Heart left ventricle (tissue), 16 donors: Measurements from ENCODE around the gene TTLL5. TPM values are rescaled to one million over a fixed set of nuclear protein-coding genes. Genes with fewer than 3 reads are reported as not detected.

Experiments used
- ATAC-seq, 4 donors: fragments of 200-7000 bp; cut with Tn5 transposase; one replicate each; pipeline ENCODE4 v1.9.1; 2020 to 2022; ENCODE audit warnings: moderate library complexity in 4 of 4, mild to moderate bottlenecking in 3 of 4, moderate number of reproducible peaks in 1 of 4
- DNase-seq, 5 donors: peaks; one replicate each; pipeline ENCODE4 v3.0.0-alpha.2; 2020
- H3K27ac ChIP-seq, 12 donors: fragments of 200-600 bp; sonication (generic) in 4 of 12; one replicate each; pipeline versions ENCODE4 v1.5.0 to v1.8.0; 2016 to 2022; ENCODE audit warnings: mild to moderate bottlenecking in 2 of 12
- H3K27me3 ChIP-seq, 9 donors: fragments of 200-600 bp; sonication (generic) in 2 of 9; one replicate each; pipeline versions ENCODE4 v1.5.1 to v1.8.0; 2016 to 2022; ENCODE audit warnings: mild to moderate bottlenecking in 3 of 9
- H3K36me3 ChIP-seq, 9 donors: fragments of 200-600 bp; sonication (generic) in 2 of 9; one replicate each; pipeline versions ENCODE4 v1.5.0 to v1.8.0; 2018 to 2022; ENCODE audit warnings: mild to moderate bottlenecking in 2 of 9
- H3K4me1 ChIP-seq, 12 donors: fragments of 200-600 bp; sonication (generic) in 4 of 12; one replicate each; pipeline versions ENCODE4 v1.5.0 to v1.8.0; 2016 to 2022; ENCODE audit warnings: mild to moderate bottlenecking in 3 of 12
- H3K4me3 ChIP-seq, 12 donors: fragments of 200-600 bp; sonication (generic) in 4 of 12; one replicate each; pipeline versions ENCODE4 v1.5.0 to v1.8.0; 2017 to 2022; ENCODE audit warnings: mild to moderate bottlenecking in 9 of 12, moderate library complexity in 4 of 12
- H3K9me3 ChIP-seq, 12 donors: fragments of 200-600 bp; sonication (generic) in 4 of 12; one replicate each; pipeline versions ENCODE4 v1.5.0 to v1.8.0; 2016 to 2022; ENCODE audit warnings: mild to moderate bottlenecking in 1 of 12
- CTCF ChIP-seq, 12 donors: fragments of 200-600 bp; sonication (generic) in 4 of 12; IDR thresholded peaks; one replicate each; pipeline versions ENCODE4 v1.5.0 to v1.8.0; 2018 to 2022; ENCODE audit warnings: antibody characterized with exemption in 12 of 12, mild to moderate bottlenecking in 5 of 12
- POLR2A ChIP-seq, 2 donors: fragments of 450-650 bp; IDR thresholded peaks; one replicate each; pipeline ENCODE4 v1.6.1; 2017; ENCODE audit warnings: antibody characterized with exemption in 2 of 2, mild to moderate bottlenecking in 2 of 2, moderate library complexity in 2 of 2
- whole genome bisulfite sequencing, 4 donors: extraction: QIAGEN DNeasy Blood & Tissue Kit in 2 of 4; methylation state at CpG; one replicate each; pipeline versions ENCODE4 v1.1.5 to v1.1.7; 2013 to 2018; 5-methylcytosine and 5-hydroxymethylcytosine counted together
- intact Hi-C, 10 donors: fragments of 100-400 bp; cut with DNase I; formaldehyde crosslinking; loops; one replicate each; pipeline versions ENCODE4 v1.11.1 to v1.14.2; 2022
- polyA plus RNA-seq, 2 donors: library from polyadenylated mRNA; stranded (reverse); fragments of 200-250 nt; gene quantifications; one replicate each; pipeline ENCODE4 v1.2.3, GENCODE V29; 2013
- total RNA-seq, 9 donors: library from RNA; depleted of rRNA in 2 of 9; stranded (reverse); fragments of >200 nt in 2 of 9; fragmentation: NEBNext Ultra II Directional in 3 of 9; extraction: Animal tissue kit (Norgen Biotek cat#: 25700) in 3 of 9; gene quantifications; one replicate each; pipeline versions ENCODE4 v1.1.0 to v1.2.4, GENCODE V29; 2016 to 2023
- donor health status: ischemic (EF 13 %, LVEDD 7.1; RV severe dilation, severe dysfunction).
- donor health status: healthy with polysubstance abuse.
- donor health status: DM: no; HTN: yes; CAD: no.
- donor health status: DM: no; HTN: no; CAD: no.
- donor health status: ischemic (EF 25% LVEDD 6.9; RV normal size, moderate dysfunction).
- donor health status: ischemic (EF 25% LVEDD 5.7; RV mildly dilated, moderate dysfunction).
- donor health status: healthy.
- donor health status: DM: yes; HTN: yes; CAD: no.
- donor health status: ischemic (EF 35%, LVEDD 5.7; RV mildly dilated, moderate dysfunction).
- donor health status: nonischemic (EF 11% LVEDD 7.7; RV severe dilation, severe dysfunction).
- donor health status: DM: yes; HTN: yes; CAD: no.
- donor health status: PGD.
- donor health status: ischemic (EF 29% LVEDD 5.4; RV normal size, mild dysfunction).
- donor health status: nonischemic (EF 23%, LVEDD 6.1; RV moderate dilation, normal function).

TTLL5 gene
- total and polyA plus RNA-seq, 11 donors: 6.2 to 24.6 (median 15.8) TPM

- Histone ChIP-seq H3K9me3 (no peaks in the 10 kb centered on the region), H3K4me1 (peaks cover 3 to 54% (median 29%) of the 10 kb centered on the region in 12 donors), H3K27ac (peak within 1 kb of the TSS; percentile 66 to 98 (median 86)), H3K4me3 (peak within 1 kb of the TSS; percentile 58 to 98 (median 78)), H3K36me3 (peaks cover 0 to 22% (median 11%) of the 10 kb centered on the region in 9 donors), H3K27me3 (no peaks in the 10 kb centered on the region)
- peak in 1 of 2 donors; percentile 30 for TF ChIP-seq POLR2A (IDR thresholded peaks at IDR 0.05)
- TF ChIP-seq CTCF (IDR thresholded peaks at IDR 0.05): peak in 2 of 12 donors; percentile 9 to 13
- WGBS, 4 donors: 0 to 2% (median 1%) methylated on average over 25 to 52 of the region's 52 CpGs
- ATAC-seq (peak in 3 of 4 donors; percentile 61 to 69 (median 62)), DNase-seq (peak; percentile 93 to 96 (median 94))
- intact Hi-C loops: loop anchor here in 1 of 10 donors (10.0 kb wide), 1 partner anchor 191 kb away; no protein-coding TSS in a partner anchor
Measured at GRCh38 chr14:75985618-75986438, 324.8 kb downstream of the TTLL5 start, which contains the start of gene IFT43. Gene IFT43, plus strand, starts transcription at chr14:75985763. Its CDS starts 24 bp downstream, at chr14:75985787.

- ATAC-seq (no peak), DNase-seq (no peak)
- WGBS, 4 donors: 15 to 25% (median 18%) methylated on average over 6 of the region's 6 CpGs
- peak overlapping the region; percentile 58 to 98 (median 78) for H3K4me3 ChIP-seq
- H3K27me3 ChIP-seq: no peaks in the 10 kb centered on the region
- H3K4me1 ChIP-seq: peaks cover 3 to 49% (median 27%) of the 10 kb centered on the region in 12 donors
- intact Hi-C loops: loop anchor here in 1 of 10 donors (10.0 kb wide), 1 partner anchor 192 kb away; no protein-coding TSS in a partner anchor
- H3K9me3 ChIP-seq: no peaks in the 10 kb centered on the region
- peaks cover 0 to 26% (median 11%) of the 10 kb centered on the region in 9 donors for H3K36me3 ChIP-seq
- no peak for TF ChIP-seq POLR2A (IDR thresholded peaks at IDR 0.05)
- TF ChIP-seq CTCF (IDR thresholded peaks at IDR 0.05): no peak
- peak overlapping the region in 11 of 12 donors; percentile 66 to 98 (median 88) for H3K27ac ChIP-seq
Measured at GRCh38 chr14:75986439-75986765, 325.4 kb downstream of the TTLL5 start.

- TF ChIP-seq CTCF (IDR thresholded peaks at IDR 0.05) (no peak), POLR2A (IDR thresholded peaks at IDR 0.05) (no peak)
- H3K9me3 ChIP-seq: no peaks in the 10 kb centered on the region
- DNase-seq (no peak), ATAC-seq (no peak)
- H3K4me3 ChIP-seq: no peak overlapping the region
- peaks cover 0 to 36% (median 11%) of the 10 kb centered on the region in 9 donors for H3K36me3 ChIP-seq
- 72 to 80% (median 75%) methylated on average over 3 of the region's 3 CpGs for WGBS, 4 donors
- intact Hi-C loops: loop anchor here in 1 of 10 donors (10.0 kb wide), 1 partner anchor 193 kb away; no protein-coding TSS in a partner anchor
- H3K27me3 ChIP-seq: no peaks in the 10 kb centered on the region
- H3K4me1 ChIP-seq: peaks cover 3 to 55% (median 29%) of the 10 kb centered on the region in 12 donors
- H3K27ac ChIP-seq: peak overlapping the region in 2 of 12 donors; percentile 25 to 76
Measured at GRCh38 chr14:75987201-75987970, 326.3 kb downstream of the TTLL5 start.
